Lower leg skin (tissue), 3 donors: ENCODE measurements around the gene SOCS7.

Source experiments
- CTCF ChIP-seq, 3 donors: fragments of 450-650 bp; IDR thresholded peaks; one replicate each; pipeline ENCODE4 v1.5.1; 2016; ENCODE audit warnings: antibody characterized with exemption in 3 of 3, mild to moderate bottlenecking in 3 of 3, moderate library complexity in 2 of 3
- POLR2A ChIP-seq, 2 donors: fragments of 450-650 bp; IDR thresholded peaks; one replicate each; pipeline ENCODE4 v1.6.1; 2016 to 2017; ENCODE audit warnings: antibody characterized with exemption in 2 of 2, mild to moderate bottlenecking in 1 of 2, moderate library complexity in 1 of 2

- no peak for TF ChIP-seq CTCF (IDR thresholded peaks at IDR 0.05)
- TF ChIP-seq POLR2A (IDR thresholded peaks at IDR 0.05), result no peak
Measured at GRCh38 chr17:38338535-38338934, 13.1 kb upstream of the SOCS7 start.
